Mucosa of rectum (tissue), 2 donors: Measurements from ENCODE around the gene KIF21B.

Source experiments
- H3K27ac ChIP-seq, 2 donors: one replicate each; pipeline ENCODE4 v1.7.0; 2013; ENCODE audit warnings: inconsistent platforms in 2 of 2, low read depth in 2 of 2, low read length in 2 of 2
- H3K27me3 ChIP-seq, 2 donors: one replicate each; pipeline ENCODE4 v1.7.0; 2013; ENCODE audit warnings: low read length in 2 of 2; ENCODE audit not compliant: control insufficient read depth in 2 of 2, insufficient read depth in 2 of 2
- H3K36me3 ChIP-seq, 2 donors: one replicate each; pipeline ENCODE4 v1.7.0; 2013; ENCODE audit warnings: low read length in 2 of 2; ENCODE audit not compliant: control insufficient read depth in 2 of 2, insufficient read depth in 2 of 2
- H3K4me1 ChIP-seq, 2 donors: one replicate each; pipeline ENCODE4 v1.7.0; 2013; ENCODE audit warnings: low read length in 2 of 2, mild to moderate bottlenecking in 1 of 2; ENCODE audit not compliant: control insufficient read depth in 2 of 2, insufficient read depth in 2 of 2
- H3K4me3 ChIP-seq, 2 donors: one replicate each; pipeline ENCODE4 v1.7.0; 2013; ENCODE audit warnings: low read length in 2 of 2
- H3K9ac ChIP-seq, 2 donors: one replicate each; pipeline ENCODE4 v1.7.0; 2013; ENCODE audit warnings: low read length in 2 of 2, low read depth in 1 of 2, mild to moderate bottlenecking in 1 of 2
- H3K9me3 ChIP-seq, 2 donors: one replicate each; pipeline ENCODE4 v1.7.0; 2013; ENCODE audit warnings: low read length in 2 of 2; ENCODE audit not compliant: control insufficient read depth in 2 of 2
- donor health status: healthy.
- donor health status: Normal muscosa, but diverticular disease.

Gene KIF21B

DNA sequence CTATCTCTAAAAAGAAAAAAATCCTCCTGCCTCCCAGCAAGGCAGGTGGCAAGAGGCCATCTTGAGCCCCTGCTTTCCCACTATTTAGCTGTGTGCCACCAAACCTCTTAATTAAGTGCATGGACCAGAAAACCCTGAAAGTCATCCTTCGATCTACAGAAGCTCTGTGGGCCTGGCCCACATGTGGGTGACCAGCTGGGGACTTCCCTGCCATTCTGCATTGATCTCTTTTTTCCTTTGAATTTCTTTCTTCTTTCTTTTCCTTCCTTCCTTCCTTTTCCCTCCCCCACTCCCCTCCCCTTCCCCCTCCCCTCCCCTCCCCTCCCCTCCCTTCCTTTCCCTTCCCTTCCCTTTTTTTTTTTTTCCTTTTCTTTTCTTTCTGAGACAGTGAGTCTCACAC, 38.0 kb downstream of the KIF21B start:
- Histone ChIP-seq H3K27me3 (no peaks in the 10 kb centered on the region), H3K36me3 (peaks cover 3 to 23% of the 10 kb centered on the region in 2 donors), H3K27ac (no peak overlapping the region), H3K9me3 (no peaks in the 10 kb centered on the region), H3K4me1 (no peaks in the 10 kb centered on the region), H3K9ac (no peak overlapping the region), H3K4me3 (no peak overlapping the region)

DNA sequence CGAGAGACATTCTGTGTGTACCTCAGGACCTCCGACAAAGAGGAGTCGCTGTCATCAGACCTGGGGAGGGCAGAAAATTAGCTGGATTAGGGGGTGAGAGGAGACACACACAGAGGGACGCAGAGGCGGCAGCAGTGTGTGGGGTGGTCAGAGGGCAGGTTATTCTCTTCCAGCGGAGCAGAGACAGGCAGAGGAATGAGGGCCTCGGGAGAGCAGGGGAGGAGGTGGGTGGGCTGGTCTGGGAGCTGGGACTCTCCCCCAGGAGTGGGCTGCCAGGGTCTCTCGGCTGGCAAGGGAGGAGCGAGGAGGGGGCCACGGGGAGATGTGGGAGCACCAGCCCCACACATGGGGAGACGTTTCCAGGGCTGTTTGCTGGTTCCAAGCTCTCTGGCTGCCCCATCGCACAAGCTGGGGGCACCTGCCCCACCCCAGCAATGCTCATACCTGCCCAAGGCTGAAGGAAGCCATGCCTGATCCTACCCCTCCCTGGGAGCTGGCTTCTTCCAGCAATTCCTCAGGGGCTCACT, 40.4 kb downstream of the KIF21B start:
- no peak overlapping the region for H3K27ac ChIP-seq
- H3K9me3 ChIP-seq, result no peaks in the 10 kb centered on the region
- no peaks in the 10 kb centered on the region for H3K27me3 ChIP-seq
- no peak overlapping the region for H3K4me3 ChIP-seq
- H3K4me1 ChIP-seq, result no peaks in the 10 kb centered on the region
- H3K9ac ChIP-seq, result no peak overlapping the region
- peaks cover 0 to 24% of the 10 kb centered on the region in 2 donors for H3K36me3 ChIP-seq

DNA sequence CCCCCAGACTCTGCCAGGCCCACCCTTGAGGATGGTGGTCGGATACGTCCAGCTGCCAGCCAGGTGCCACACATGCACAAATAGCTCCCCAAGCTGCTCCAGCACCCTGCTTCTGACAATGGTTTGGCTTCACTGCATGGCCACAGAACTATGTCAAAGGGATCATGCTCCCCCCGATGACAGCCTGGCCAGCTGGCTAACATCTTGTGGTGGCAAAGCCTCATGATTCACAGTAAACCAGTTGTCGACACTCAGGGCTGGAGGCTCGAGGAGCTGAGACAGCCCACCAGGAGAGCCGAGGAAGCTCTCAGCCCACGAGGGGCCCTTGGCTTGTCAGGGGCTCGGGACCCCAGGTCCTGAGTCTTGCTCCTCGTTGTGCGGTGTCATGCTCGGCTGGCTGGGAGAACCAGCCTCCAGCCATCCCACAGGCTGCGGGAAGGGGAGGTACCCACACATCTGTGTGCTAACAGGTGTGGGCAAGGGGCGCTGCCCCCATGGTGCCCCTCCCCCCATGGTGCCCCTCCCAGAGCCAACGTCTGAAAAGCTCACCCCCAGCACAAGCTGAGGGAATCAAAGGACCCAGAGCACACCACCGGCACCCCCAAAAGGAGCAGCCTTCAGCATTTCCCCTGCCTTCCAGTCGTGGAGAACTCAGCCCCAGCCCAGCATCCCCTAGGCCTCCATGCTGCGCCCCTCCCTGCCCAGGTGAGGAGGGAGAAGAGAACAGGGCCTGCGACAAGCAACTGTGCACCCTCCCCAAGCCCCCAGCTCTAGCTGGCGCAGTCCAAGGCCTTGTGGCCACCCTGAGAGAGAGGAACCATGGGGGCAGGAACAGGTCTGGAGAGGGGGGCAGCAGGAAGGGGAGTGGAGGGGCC, 41.2 kb downstream of the KIF21B start:
- H3K36me3 ChIP-seq, result peaks cover 0 to 19% of the 10 kb centered on the region in 2 donors
- no peak overlapping the region for H3K9ac ChIP-seq
- no peak overlapping the region for H3K27ac ChIP-seq
- no peak overlapping the region for H3K4me3 ChIP-seq
- no peaks in the 10 kb centered on the region for H3K27me3 ChIP-seq
- no peaks in the 10 kb centered on the region for H3K9me3 ChIP-seq
- no peaks in the 10 kb centered on the region for H3K4me1 ChIP-seq

DNA sequence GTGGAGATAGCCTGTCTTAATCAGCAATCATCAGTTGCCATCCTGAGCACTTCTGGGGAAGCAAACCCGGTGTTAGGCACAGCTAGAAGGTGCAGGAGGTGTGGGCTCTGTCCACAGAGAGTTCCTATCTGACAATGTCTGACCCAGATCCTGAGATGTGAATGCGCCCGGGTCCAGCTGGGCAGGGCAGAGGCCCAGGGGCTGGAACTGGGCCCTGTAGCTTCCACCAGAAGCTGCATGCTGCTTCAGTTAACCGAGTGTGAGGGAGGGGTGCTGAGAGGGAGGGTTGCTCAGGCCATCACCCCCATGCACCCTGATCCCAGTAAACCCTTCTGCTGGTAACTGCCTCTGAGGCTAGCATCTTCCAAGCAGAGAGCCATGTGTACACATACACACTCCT, 42.2 kb downstream of the KIF21B start:
- Histone ChIP-seq H3K9ac (no peak overlapping the region), H3K36me3 (peaks cover 0 to 19% of the 10 kb centered on the region in 2 donors), H3K27ac (no peak overlapping the region), H3K9me3 (no peaks in the 10 kb centered on the region), H3K27me3 (no peaks in the 10 kb centered on the region), H3K4me1 (no peaks in the 10 kb centered on the region), H3K4me3 (no peak overlapping the region)

DNA sequence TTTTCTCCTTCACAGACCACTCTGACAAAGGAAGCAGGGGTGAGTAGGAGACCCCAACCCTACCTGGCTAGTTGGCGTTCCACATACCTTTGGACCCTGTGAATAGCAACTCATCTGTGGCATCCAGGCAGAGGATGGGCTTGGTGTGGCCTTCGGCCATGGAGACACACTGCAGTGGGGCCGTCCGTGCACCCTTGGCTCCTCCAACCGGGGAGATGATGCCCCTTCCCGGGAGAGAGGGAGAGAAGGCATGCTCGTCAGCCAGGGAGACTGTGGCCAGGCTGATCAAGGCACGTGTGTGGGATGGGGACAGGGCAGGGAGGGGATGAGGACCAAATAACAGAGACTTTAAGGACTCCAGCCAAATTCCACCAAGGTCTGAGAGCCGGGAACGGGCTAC, 42.6 kb downstream of the KIF21B start:
- H3K27me3 ChIP-seq, result no peaks in the 10 kb centered on the region
- H3K36me3 ChIP-seq, result peaks cover 0 to 19% of the 10 kb centered on the region in 2 donors
- no peaks in the 10 kb centered on the region for H3K9me3 ChIP-seq
- H3K4me1 ChIP-seq, result no peaks in the 10 kb centered on the region
- H3K4me3 ChIP-seq, result no peak overlapping the region
- H3K27ac ChIP-seq, result no peak overlapping the region
- no peak overlapping the region for H3K9ac ChIP-seq

DNA sequence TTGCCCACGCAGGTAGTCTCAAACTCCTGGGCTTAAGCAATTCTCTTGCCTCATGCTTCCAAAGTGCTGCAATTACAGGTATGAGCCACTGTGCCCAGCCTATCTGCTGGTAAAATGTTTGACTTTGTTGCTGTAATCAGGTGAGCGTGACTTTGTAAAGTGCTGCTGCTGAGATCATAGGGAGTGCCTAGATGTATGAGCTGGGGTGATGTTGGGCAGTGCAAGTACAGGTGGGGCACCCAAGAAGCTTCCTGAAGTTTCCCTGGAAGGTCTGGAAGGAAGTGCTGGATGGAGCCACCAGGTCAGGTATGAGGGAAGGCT, 43.1 kb downstream of the KIF21B start:
- Histone ChIP-seq H3K27ac (no peak overlapping the region), H3K4me3 (no peak overlapping the region), H3K27me3 (no peaks in the 10 kb centered on the region), H3K9ac (no peak overlapping the region), H3K9me3 (no peaks in the 10 kb centered on the region), H3K4me1 (no peaks in the 10 kb centered on the region), H3K36me3 (peaks cover 0 to 19% of the 10 kb centered on the region in 2 donors)

DNA sequence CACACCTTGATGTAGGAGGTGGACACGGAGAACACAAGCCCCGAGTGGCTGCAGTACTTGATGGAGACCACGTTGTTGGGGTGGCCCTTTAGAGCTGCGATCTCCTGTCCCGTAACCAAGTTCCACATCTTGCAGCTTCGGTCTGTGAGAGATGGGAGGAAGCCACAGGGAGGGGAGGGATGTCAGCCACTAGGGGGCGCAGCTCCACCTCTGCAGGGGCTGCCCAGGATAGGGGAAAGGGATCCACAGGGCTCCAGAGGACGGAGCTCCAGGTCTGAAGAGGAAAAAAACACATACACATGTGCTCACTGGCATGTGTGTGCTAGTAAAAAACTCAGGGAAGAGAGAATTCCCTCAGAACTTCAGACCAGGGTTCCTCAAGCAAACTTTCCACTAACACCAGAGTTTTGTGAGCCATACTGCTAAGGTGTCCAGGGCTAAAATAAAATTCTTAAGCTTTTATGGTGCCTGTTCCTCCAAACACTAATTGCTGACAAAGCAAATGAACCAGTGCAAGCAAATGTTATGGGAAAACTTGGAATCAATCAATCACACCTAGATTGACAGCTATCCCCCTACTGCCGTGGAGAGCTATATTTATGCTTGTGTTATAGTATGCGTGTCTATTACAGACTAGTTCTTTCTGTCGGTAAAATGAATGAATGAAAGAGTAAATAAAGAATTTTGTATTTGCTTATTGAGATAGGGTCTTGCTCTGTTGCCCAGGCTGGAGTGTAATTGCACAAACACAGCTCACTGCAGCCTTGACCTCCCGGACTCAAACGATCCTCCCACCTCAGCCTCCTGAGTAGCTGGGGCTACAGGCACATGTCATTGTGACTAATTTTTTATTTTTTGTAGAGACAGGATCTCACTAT, 43.7 kb downstream of the KIF21B start:
- Histone ChIP-seq H3K4me3 (no peak overlapping the region), H3K27ac (no peak overlapping the region), H3K9ac (no peak overlapping the region), H3K36me3 (peaks cover 0 to 19% of the 10 kb centered on the region in 2 donors), H3K27me3 (no peaks in the 10 kb centered on the region), H3K9me3 (no peaks in the 10 kb centered on the region), H3K4me1 (no peaks in the 10 kb centered on the region)

DNA sequence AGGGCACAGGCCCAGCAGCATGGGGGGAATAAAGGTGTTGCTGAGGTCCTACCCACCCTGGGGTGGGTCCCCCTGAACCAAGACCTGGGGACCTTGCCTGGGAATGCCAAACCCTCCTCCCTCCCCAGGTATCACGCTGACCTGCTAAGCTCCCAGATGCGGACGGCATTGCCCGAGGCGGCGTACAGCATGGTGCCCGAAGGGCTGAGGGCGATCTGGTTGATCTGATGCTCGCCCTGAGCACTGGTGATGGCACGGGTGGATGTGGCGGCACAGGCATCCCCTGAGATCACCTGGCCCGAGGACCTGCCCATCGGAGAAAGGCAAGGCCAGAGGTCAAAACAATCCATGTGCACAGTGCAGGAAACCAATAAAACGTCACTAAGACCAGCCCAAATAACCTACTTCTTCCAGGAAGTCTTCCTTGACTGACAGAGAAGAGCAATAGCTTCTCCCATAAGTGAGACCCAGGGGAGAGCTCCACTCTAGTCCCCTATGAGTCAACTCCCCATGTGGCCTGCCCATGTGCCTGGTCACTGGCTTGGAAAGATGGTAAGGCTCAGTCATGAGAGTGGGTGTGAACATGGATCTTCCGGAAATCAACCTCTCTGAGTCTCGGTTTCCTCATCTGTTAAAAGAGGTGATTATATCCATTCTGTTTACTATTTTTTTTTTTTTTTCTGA, 46.3 kb downstream of the KIF21B start:
- peaks cover 0 to 19% of the 10 kb centered on the region in 2 donors for H3K36me3 ChIP-seq
- H3K9ac ChIP-seq, result no peak overlapping the region
- no peak overlapping the region for H3K4me3 ChIP-seq

DNA sequence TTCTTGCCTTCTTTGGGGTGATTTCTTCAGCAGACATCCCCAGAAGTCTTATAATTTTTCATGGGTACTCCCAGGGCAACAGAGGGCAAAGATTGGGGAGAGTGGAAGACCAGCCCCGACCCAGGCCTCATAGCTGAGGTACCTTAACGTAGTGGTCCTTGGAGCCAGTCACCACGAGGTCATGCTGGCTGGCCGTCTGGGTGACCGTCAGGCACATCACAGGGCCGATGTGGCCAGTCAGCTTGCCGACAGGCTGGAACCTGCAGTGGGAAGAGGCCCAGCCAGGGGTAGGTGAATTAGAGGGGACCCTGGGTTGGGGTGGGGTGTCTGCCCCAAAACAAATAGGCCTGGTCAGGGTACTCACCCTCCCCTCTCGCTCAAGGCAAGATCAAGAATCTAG, 46.9 kb downstream of the KIF21B start:
- peaks cover 6 to 12% of the 10 kb centered on the region in 2 donors for H3K4me1 ChIP-seq
- H3K9ac ChIP-seq, result no peak overlapping the region
- no peak overlapping the region for H3K4me3 ChIP-seq
- H3K27me3 ChIP-seq, result no peaks in the 10 kb centered on the region
- H3K36me3 ChIP-seq, result peaks cover 0 to 19% of the 10 kb centered on the region in 2 donors
- no peak overlapping the region for H3K27ac ChIP-seq
- no peaks in the 10 kb centered on the region for H3K9me3 ChIP-seq

More for the DNA sequence above, 46.3 kb downstream of the KIF21B start:
- Histone ChIP-seq H3K27me3 (no peaks in the 10 kb centered on the region), H3K27ac (no peak overlapping the region), H3K4me1 (peaks cover 3 to 9% of the 10 kb centered on the region in 2 donors), H3K9me3 (no peaks in the 10 kb centered on the region)
